Right kidney (tissue), 1 donor: Measurements from ENCODE around the gene MYL12B.

Source experiments
- DNase-seq: peaks from one replicate; pipeline ENCODE4 v3.0.0-alpha.2; 2016

MYL12B gene

DNA sequence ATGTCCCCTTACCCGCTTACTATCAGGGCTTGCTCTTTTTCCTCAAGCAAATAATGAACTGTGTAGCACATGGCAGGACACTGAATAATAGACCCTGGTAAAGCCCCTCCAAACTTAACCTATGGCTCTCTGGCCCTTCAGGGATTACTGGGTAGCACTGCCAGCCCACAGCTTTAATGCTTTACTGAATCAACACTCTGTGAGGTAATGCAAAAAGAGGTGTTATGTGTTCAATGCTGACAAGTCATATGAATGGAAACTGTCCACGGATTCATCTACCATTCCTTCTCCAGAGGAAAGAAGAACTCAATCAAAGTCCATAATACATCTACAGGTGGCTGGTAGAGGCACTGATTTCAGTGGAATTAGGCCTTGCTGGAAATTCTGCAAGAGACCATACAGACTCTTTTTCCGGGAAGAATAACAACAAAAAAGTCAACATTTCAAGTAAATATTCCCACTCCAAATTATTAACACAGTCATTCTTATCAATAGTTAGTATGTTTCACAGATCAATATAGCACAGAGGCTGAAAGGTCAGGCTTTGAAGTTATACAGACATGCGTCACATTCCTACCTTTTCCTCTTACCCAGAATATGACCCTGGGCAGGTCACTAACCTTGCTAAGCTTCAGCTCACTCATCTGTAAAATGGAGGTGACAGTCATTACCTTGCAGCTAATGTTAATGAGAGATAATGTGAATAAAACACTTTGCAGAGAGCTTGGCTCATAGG lies 28.3 kb upstream of the MYL12B start:
- DNase-seq = no peak

DNA sequence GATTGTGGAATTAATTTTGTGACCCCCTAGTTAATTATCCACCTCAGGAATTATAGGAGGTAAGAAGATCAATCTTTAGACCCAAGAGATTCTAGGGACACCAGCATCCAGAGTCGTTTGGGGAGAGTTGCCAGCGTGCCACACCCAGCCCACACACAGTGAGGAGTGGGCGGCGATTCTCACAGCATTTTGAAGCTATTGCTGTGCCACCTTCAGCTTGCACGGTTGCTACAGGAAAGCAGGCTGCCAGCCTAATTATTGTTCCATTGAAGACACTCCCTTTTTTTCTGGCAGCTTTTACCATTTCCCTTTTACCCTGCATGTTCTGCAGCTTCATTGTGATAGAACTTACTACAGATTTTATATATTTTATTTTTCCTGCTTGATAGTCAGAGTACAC lies 27.5 kb upstream of the MYL12B start:
- DNase-seq = no peak

DNA sequence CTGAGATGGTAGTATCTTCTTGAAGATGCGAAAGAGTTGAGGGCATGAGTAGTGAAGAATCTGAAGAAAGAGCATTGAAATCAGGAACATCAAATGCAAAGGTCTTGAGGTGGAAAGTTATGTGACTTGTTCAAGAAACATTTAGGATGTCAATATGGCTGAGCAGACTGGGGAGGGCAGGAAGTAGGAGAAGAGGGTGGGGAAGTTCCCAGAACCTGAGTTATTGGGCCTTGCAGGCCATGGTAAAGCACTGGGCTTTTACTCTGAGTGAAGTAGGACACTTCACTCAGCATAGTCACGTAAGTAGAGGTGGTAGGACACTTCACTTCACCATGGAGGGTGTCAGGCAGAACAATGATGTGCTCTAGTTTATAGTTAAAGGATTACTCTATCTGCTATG lies 26.1 kb upstream of the MYL12B start:
- no peak for DNase-seq

DNA sequence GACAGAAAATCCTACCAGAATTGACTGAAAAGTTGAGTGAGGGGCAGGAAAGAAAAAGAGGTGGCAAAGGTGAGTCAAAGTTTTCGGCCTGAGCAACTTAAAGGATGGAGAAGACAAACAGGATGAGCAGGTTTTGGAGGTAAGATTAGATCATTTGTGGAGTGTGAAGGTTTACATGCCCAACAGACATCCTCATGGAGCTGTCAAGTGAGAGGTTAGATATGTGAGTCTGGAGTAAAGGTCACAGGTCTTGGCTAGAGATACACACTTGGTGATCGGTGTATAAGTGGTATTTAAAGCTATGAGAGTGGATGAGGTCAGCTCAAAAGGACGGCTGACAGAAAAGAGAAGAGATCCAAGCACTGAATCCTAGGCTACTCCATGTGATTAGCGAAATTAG lies 25.5 kb upstream of the MYL12B start:
- no peak for DNase-seq

DNA sequence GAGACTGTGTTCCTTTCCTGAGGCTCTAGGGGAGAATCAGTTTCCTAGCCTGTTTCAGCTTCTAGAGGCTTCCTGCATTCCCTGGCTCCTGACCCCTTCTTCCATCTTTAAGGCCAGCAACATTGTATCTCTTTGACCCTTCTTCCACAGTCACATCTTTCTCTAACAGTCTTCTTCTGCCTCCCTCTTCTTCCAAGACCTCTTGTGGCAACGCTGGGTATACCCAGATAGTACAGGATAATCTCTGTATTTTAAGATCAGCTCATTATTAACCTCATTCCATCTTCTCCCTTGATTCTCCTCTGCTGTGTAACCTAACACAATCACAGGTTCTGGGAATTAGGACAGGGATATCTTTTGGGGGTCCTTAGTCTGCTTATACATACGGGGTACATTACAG lies 23.2 kb upstream of the MYL12B start:
- DNase-seq = no peak

DNA sequence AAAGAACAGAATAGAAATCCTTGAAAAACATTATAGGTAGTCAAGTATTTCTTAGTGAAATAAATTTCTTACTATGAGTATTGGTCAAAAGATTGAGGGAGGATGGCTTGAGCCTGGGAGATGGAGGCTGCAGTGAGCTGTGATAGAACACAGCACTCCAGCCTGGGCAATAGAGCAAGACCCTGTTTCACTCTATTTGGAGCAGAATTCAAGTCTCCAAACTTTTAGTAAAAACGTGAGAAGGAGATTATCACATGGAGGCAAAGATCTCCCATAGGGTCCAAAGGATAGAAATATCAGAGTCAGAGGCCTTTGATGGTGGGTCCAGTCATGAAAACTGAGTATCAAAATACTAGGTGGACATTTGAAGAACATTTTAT lies 16.8 kb upstream of the MYL12B start:
- DNase-seq = no peak

DNA sequence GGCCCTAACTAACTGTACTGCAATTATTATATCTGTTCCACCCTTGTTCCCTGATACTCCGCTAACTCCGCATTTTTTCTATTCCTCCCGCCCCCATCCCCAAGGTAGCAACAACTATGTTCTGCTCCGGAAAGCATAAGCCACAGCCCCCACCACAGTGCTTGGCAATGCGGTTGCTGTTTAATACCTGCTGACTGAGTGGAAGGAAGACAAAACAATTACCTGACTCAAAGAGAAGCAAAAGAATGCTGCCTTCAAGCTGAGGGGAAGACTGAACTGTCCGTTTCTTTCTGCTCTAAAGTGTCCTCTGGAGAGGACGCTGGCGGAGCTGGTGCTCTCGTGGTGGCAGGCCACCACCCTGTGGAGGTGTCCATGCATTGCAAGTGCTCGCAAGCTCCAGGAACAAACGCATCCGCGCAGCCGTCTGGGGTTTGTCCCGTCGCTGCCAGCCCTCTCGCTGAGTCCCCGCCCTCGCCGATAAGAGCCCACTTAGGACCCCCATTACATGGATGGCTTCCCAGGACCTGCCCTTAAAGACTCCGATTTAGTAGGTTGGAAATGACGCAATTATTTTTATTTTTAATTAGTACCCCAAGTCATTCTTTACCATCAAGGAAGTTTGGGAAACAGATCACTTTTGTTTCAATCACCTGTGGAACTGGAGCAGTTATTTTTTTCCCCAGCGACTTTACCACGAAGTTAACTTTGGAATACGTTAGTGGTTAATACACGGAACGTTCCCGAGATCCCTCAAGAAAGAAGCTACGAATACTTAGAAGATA lies 15.9 kb upstream of the MYL12B start:
- peak; percentile 82 for DNase-seq

DNA sequence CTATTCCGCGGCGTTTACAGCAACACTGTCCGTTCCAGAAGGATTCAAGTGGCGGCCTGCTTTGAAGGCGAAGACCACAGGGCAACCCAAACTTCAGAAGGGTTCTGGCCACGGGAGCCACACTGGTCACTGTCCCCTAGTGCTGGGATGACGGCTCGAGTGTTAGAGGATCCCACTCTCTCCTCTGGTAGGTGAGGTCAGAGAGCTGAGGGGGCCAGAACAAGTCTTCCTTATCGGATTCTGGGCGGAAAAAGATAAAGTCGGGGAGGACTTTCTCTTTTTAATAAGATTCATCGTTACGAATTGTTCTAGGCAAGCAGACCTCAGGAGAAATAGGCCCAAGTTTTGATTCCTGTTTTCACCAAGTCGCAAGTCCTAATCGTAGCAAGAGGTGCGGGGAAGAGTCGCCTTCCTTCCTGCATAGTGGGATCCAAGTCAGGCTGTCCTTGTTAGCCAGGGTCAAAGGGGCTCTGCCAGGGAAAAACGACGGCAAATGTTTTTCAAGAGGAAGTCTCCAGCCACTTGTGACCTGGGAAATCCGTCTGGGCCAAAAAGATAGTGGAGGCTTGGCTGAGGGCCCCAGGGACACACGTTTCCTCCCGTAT lies 15.2 kb upstream of the MYL12B start:
- no peak for DNase-seq

DNA sequence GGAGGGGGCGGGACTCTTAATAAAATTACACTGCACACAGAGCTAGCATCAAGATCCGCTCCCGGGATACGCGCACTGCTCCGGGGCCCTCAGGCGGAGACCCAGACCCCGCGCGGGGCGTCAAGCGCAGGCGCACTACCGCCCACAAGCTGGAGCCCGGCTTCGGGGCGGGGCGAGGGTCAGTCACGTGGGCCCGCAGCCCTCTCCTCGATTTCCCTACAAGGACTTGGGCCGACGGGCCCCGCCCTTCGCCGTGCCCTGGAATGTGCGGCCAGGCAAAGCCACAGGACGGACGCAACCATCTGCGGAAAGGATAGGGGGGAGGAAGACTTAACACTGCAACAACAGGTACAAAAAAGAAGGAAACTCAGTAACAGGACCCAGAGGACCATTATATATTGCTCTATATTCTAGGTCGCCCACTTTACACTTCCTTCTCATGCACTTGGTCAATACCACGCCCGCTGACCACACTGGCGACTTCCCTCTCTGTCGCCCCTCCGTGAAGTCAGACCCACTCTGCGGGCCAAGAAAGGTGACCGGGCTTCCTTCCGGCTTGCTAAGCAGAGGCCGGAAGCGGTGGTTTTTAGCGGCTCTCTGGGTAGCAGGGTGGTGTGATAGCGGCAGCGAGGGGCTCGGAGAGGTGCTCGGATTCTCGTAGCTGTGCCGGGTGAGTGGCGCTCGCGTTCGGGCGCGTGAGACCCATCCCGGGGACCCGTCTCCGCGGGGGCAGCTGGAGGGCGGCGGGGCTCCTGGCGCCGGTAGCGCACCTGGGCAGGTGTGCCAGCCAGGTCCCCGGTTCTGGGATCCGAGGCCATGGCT lies 14.5 kb upstream of the MYL12B start, which contains the start of gene MYL12A:
MYL12A (plus strand) TSS at position 562 of the 822 bp plus-strand sequence. CDS start 5,447 bp downstream, outside the sequence.
- DNase-seq = peak; percentile 99

DNA sequence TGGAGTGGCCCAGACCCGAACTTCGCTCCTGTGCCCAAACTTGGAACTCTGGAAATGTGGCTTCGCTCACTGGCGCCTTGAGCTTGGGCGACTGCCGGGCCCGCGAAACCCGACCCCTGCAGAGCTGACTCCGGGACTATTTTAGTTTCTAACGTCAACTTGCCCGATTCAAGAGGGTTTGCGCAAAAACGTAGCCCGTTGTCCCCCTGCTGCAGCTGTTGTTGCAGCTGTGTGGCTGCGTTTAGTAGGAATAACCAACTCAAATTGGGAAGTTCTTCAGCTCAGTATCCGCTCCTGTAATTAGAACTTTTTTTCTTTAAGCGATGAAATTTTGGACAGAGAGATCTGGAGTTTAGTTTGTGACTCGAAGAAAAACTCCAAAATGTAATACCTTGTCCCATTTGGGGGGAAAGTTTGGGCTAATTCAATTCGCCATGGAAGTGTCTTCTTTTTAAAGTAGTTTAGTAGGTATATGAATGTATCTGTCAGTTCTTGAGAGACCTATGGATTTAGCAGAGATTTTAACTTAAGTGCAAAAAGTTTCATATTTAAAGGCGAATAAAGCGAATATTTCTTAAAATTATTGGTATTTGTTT lies 13.8 kb upstream of the MYL12B start:
- no peak for DNase-seq

DNA sequence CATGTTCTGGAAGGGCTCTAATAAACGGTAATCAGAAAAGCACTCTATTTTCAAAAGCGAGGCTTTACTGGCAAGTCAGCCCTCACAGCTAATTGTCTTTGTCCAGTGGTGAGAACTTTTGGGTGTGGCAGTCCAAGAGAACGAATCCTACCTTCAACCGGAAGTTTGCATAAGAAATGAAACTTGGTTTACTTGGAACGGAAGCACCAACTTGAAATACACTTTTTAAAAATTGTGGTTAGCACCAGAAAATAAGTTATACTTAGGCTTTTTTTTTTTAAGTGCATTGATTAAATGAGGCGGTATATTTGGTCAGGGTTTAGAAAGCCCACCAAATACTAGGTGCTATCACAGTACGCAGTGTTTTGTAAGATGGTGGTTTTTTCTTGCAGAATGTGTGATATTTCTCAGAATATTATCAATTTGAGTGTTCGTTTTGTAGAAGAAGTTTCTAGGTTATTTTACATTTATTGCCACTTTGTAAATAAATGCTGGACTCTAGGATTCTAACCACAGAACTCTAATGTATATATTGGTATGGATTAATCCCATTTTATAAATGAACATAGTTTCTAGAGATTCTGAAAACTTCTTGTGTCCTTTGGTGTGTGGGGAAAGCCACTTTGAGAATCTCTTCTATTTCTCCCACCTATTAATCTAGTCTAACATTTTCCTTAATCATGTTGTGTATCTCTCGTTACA lies 13.1 kb upstream of the MYL12B start:
- peak; percentile 22 for DNase-seq

DNA sequence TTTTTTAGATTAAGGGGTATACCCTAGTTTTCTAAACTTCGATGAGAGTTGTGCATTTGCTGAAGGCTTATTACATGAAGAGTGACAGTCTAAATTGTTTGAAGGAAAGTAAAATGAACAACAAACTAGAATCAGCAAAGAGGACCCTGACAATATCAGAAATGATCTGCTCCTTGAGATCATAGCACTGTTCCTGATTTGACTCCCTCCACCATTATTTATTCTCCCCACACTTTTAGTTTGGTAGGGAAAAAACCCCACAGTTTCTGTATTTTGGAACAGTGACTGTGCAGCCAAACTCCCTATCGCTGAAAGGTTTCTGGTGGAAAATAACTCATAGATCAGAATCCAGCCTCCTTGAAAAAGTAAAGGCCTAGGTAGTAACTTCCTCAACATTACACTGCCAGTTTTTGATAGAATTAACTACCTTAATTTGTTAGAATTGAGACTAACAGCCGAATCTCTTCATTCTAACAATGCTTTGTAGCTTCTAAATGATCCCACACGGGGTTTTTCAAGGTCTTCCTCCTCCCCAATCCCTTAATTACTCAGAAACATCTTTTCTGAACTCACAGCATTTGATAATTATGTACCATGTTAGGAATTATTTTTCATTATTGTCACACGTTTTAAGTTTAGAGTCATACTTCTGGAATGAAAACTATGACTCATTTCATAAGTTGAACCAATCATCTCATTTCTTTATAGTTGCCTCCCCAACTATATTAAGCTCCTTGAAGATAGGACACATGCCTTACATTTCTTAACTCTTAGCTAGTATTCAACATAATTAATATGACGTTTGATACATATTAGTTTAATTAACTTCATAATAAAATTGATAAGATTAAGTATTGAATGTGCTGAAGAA lies 11.5 kb upstream of the MYL12B start:
- no peak for DNase-seq

DNA sequence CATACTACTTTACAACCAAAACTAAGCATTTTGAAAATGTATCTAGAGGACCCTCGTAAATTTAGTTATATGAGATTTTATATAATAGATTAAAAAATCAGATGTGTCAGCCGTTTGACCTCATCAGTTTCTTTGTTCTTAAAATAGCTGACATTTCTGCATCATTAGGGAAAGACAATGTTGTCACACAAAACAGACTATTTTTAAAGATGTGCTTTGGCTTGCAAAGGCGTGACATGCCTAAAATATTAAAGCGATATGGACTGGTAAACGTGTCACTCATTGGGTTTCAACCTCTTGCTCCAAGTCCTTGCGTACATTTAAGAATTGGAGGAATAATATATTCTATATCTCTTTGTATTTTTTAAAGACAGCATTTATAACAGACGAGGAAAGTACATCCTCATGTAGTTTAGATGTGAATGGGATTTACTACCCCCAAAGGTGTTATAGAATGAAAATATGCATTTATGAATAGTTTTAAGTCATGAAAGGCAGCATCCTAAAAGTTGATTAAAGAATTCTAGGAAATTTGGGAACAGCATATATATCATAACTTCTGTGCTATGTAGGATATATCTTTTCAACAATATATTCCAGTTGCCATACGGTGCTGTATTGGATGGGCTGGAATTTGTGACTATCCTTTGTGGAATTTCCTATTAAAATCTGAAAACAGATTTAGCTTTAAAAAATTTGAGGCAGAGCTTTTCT lies 10.5 kb upstream of the MYL12B start:
- no peak for DNase-seq

DNA sequence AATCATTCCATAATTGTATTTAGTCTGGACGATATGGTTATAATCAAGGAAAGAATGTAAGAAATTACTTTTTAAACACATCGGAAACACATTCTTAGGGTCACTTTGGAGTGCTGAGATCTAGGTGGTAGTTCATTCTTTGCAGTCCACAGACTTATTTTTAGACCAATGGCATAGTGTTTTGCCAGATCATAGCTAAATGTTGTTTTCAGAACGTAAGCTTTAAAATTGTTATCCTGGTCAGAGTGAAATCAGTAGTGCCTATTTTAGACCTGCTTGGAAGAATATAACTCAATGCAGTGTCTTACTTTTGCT lies 10.0 kb upstream of the MYL12B start:
- no peak for DNase-seq

DNA sequence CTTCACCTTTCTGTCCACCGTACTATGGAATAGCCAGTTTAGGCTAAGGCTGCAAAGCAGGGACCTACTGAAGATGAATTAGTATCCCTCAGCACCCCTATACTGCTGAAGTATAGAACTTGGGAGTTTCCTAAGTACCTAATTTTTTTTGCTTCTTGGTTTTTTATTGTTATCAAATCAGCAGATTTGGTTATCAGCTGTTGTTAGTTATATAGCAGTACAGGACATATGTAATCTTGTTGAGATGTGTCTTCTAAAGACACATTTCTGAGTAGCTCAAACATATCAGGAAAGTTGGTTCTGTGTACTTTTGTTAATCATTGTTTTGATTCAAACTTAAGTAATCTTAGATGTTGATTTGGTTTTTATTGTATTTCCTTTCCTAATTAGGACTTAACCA lies 9.1 kb upstream of the MYL12B start:
- no peak for DNase-seq

DNA sequence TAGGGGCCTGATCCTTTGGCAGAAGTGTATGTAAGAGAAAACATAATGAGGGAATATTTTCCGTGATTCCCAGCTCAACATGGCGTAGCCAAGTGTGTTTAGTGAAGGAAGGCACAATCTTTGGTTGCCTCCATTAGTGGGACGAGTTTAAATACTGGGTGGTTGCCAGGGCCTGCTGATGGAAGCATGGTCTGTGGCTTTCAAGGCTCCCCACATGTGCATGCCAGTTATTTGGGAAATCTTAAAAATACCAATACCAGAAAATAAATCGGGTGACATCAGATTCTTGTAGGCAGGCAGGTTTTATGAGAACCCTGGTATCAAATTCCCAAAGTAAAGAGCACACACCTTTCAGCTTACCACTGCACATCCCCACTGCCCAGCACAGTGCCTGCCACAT lies 7.2 kb upstream of the MYL12B start:
- DNase-seq = no peak

DNA sequence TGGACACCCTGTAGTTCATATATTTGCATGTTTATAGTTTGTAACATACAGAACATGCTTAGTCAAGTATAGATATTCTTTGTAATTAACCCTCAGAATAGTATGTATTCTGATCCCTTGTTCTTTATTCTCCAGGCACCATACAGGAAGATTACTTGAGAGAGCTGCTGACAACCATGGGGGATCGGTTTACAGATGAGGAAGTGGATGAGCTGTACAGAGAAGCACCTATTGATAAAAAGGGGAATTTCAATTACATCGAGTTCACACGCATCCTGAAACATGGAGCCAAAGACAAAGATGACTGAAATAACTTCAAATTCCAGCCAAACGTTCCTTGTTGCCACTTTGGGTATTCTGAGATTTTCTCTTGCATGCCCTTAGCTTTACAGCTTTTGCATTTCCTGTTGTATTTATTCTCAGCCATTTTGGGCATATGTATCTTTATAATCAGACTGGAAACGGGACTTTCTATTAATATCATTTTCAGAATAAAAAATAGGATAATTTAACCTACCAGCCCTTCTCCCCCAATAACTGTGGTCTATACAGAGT lies 6.2 kb upstream of the MYL12B start:
- DNase-seq = no peak

DNA sequence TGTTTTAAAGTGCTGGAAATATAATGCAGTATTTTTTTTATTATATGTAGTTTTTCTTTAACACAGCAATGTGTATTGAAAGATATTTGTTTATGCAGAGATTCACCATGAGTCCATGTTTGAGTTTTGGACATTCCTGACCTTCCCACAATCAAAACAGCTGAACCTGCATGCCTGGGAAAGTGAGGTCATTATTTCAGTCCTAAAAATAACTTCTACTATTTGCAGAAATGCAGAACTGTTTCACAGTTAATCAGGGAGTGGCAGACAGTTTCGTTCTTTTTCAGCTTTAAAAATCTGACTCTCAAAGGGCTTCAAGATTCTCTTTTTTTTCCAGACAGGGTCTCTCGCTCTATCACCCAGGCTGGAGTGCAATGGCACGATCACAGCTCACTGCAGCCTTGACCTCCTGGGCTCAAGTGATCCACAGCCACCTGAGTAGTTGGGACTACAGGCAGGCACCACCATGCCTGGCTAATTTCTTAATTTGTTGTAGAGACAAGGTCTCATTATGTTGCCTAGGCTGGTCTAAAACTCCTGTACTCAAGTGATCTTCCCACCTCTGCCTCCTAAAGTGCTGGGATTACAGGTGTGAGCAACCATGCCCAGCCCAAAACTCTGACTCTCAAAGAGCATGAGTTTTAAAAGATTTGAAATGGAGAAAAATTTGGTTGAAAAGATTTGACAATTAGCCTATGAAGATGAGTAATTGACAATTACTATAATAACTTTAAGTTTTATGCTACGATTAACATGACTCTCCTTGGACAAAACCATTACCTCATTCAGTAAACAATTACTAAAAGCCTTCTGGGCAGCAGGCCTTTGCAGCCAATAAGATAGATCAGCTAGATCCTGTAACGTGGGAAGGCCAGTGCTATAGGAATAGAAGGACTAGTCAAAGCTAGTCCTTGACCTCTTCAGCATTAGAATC lies 5.0 kb upstream of the MYL12B start:
- DNase-seq = no peak
